ENCODE results near the gene ME3. TPM values are rescaled to one million over a fixed set of nuclear protein-coding genes. Genes with fewer than 3 reads are reported as not detected.

The ME3 gene
- total RNA-seq, 1 donor from 2014 or later: 49.6 TPM

DNA sequence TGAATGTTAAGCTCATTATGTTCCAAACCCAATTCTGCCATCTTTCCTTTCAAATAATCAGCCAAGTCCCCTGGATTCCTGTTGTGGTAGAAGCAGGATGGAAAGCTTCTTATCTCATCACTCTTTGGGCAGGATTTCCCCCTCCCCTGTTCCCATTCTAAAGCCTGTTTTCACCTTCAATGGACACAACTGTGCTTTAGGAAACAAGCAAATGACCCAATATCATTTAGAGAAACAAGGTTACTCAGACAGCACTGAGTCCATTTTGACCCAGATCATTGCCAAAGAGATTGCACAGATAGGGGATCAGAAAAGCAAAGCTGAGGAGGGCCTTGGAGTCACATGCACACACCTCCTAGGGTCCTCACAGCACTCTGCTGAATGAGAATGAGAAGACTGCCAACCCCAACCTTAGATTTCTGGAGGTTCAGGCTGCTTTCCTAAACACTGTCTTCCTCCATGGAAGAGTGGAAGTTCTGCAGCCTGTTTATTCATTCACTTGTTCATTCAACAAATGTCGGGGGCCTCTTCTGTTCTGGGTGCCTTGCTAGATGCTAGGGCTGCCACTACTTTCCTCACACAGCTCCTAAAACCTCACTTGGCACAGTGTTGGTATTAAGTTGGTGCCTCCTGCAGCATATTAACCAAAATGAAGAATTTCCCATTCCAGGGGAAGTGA lies 95.3 kb downstream of the ME3 start:
- no peak overlapping the region for H3K27ac ChIP-seq
- TF ChIP-seq EZH2 (IDR thresholded peaks at IDR 0.05) (no peak), EZH2phosphoT487 (IDR thresholded peaks at IDR 0.05) (no peak)
- TF ChIP-seq, protein P1, sequence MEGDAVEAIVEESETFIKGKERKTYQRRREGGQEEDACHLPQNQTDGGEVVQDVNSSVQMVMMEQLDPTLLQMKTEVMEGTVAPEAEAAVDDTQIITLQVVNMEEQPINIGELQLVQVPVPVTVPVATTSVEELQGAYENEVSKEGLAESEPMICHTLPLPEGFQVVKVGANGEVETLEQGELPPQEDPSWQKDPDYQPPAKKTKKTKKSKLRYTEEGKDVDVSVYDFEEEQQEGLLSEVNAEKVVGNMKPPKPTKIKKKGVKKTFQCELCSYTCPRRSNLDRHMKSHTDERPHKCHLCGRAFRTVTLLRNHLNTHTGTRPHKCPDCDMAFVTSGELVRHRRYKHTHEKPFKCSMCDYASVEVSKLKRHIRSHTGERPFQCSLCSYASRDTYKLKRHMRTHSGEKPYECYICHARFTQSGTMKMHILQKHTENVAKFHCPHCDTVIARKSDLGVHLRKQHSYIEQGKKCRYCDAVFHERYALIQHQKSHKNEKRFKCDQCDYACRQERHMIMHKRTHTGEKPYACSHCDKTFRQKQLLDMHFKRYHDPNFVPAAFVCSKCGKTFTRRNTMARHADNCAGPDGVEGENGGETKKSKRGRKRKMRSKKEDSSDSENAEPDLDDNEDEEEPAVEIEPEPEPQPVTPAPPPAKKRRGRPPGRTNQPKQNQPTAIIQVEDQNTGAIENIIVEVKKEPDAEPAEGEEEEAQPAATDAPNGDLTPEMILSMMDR (IDR thresholded peaks at IDR 0.05): no peak
- H2AFZ ChIP-seq (replicated peaks): no peak overlapping the region
- no peaks in the 10 kb centered on the region for H3K9me3 ChIP-seq (ENCODE audit: low read depth)
- peaks cover 16% of the 10 kb centered on the region for H3F3A ChIP-seq (ENCODE audit: low read depth)
- no peak overlapping the region for H3K9ac ChIP-seq
- H3K4me2 ChIP-seq: peak overlapping the region; percentile 13
- H3K4me3 ChIP-seq: no peak overlapping the region
- Mint-ChIP-seq H3K27ac (peak overlapping the region; percentile 61), H3K4me3 (no peak overlapping the region), H3K4me1 (peaks cover 23% of the 10 kb centered on the region), H3K27me3 (ENCODE audit: insufficient read depth, low read depth) (no peaks in the 10 kb centered on the region), H3K9me3 (peaks cover 2% of the 10 kb centered on the region), H3K36me3 (no peaks in the 10 kb centered on the region)
- no peaks in the 10 kb centered on the region for H3K36me3 ChIP-seq
- no peaks in the 10 kb centered on the region for H3K79me2 ChIP-seq (ENCODE audit: low read depth)
- H3K27me3 ChIP-seq: no peaks in the 10 kb centered on the region
- no peaks in the 10 kb centered on the region for H4K20me1 ChIP-seq (ENCODE audit: low read depth)
- DNase-seq (ENCODE audit: low spot score): no peak
- peaks cover 28% of the 10 kb centered on the region for H3K4me1 ChIP-seq

DNA sequence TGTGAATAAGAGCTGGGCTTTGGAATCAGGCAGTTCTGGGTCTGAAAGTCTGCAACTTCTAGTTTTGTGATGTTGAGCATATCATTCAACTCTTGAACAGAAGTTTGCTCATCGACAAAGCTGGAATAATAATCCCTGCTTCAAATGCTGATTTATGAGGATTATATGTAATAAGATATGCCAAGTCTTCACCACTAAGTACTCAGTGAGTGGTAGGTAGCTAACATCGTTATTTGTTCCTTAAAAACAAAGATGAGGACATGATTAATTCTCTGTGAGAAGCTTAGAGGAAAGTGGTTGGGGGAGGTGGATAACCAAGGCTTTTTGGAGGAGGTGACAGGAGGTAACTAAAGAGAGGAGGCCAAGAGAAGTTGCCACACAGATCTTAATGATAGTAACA lies 96.5 kb downstream of the ME3 start:
- H3K4me1 ChIP-seq: peaks cover 30% of the 10 kb centered on the region
- H3K27ac Mint-ChIP-seq: no peak overlapping the region

DNA sequence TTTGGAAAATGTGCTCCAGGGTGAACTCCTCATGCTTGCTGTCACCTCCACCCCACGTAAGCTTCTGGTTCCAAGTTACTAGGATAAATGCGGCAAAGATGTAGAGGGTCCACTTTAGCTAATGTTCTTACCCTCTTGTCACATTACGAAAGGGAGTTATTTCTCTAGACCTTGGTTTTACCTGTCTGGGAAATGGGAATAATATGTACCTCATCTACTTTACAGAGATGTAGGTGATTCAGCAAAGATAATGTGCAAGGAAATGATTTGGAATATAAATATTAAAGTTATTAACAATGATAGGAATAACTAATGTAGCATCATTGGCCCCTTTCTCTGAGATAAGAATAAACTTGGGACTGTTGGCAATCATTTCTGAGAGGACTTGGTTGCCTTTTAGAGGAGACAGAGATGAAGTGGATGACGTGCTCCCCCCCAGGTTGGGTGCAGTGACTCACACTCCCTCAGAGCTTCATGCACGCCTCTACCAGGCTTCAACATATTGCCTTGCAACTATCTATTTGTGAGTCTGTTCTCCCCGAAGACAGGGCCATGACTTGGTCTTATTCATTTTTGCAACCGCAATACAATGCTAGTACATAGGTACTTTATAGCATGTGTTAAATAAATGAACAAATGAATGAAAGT lies 97.1 kb downstream of the ME3 start:
- no peaks in the 10 kb centered on the region for H3K27me3 ChIP-seq

More for the DNA sequence above, 96.5 kb downstream of the ME3 start:
- peaks cover 24% of the 10 kb centered on the region for H3K4me1 Mint-ChIP-seq
- Histone ChIP-seq H3K4me3 (no peak overlapping the region), H3K79me2 (ENCODE audit: low read depth) (no peaks in the 10 kb centered on the region), H3K27ac (no peak overlapping the region), H3K9ac (no peak overlapping the region), H3K36me3 (no peaks in the 10 kb centered on the region), H3K4me2 (peak overlapping the region; percentile 26), H3K27me3 (no peaks in the 10 kb centered on the region), H2AFZ (replicated peaks) (no peak overlapping the region), H3F3A (ENCODE audit: low read depth) (peaks cover 26% of the 10 kb centered on the region), H3K9me3 (ENCODE audit: low read depth) (no peaks in the 10 kb centered on the region), H4K20me1 (ENCODE audit: low read depth) (no peaks in the 10 kb centered on the region)
- H3K36me3 Mint-ChIP-seq: no peaks in the 10 kb centered on the region
- no peak for TF ChIP-seq EZH2 (IDR thresholded peaks at IDR 0.05)
- no peak for TF ChIP-seq EZH2phosphoT487 (IDR thresholded peaks at IDR 0.05)
- TF ChIP-seq, protein P1 (IDR thresholded peaks at IDR 0.05): no peak
- no peaks in the 10 kb centered on the region for H3K27me3 Mint-ChIP-seq (ENCODE audit: insufficient read depth, low read depth)
- no peak for DNase-seq (ENCODE audit: low spot score)
- no peak overlapping the region for H3K4me3 Mint-ChIP-seq
- peaks cover 2% of the 10 kb centered on the region for H3K9me3 Mint-ChIP-seq

More for the DNA sequence above, 97.1 kb downstream of the ME3 start:
- peaks cover 26% of the 10 kb centered on the region for H3F3A ChIP-seq (ENCODE audit: low read depth)
- Mint-ChIP-seq H3K4me1 (peaks cover 24% of the 10 kb centered on the region), H3K36me3 (no peaks in the 10 kb centered on the region), H3K27ac (no peak overlapping the region), H3K27me3 (ENCODE audit: insufficient read depth, low read depth) (no peaks in the 10 kb centered on the region), H3K4me3 (no peak overlapping the region), H3K9me3 (peaks cover 2% of the 10 kb centered on the region)
- TF ChIP-seq EZH2 (IDR thresholded peaks at IDR 0.05): no peak
- TF ChIP-seq, protein P1 (IDR thresholded peaks at IDR 0.05): no peak
- TF ChIP-seq EZH2phosphoT487 (IDR thresholded peaks at IDR 0.05): no peak
- H3K9me3 ChIP-seq (ENCODE audit: low read depth): no peaks in the 10 kb centered on the region
- H3K79me2 ChIP-seq (ENCODE audit: low read depth): no peaks in the 10 kb centered on the region
- H3K36me3 ChIP-seq: no peaks in the 10 kb centered on the region
- H3K4me1 ChIP-seq: peaks cover 30% of the 10 kb centered on the region
- no peak overlapping the region for H3K27ac ChIP-seq
- no peaks in the 10 kb centered on the region for H4K20me1 ChIP-seq (ENCODE audit: low read depth)
- no peak overlapping the region for H2AFZ ChIP-seq (replicated peaks)
- no peak for DNase-seq (ENCODE audit: low spot score)
- no peak overlapping the region for H3K9ac ChIP-seq
- no peak overlapping the region for H3K4me2 ChIP-seq
- no peak overlapping the region for H3K4me3 ChIP-seq

Measured in neural progenitor cell (in vitro differentiated cells).